PFSK-1 (cell line): ENCODE data around the gene ACKR3.

ENCODE experiments used
- POLR2AphosphoS5 ChIP-seq: IDR thresholded peaks from 2 replicates; pipeline ENCODE4 v1.6.1; 2012; ENCODE audit warnings: low read depth, mild to moderate bottlenecking, control low read depth, low read length, moderate library complexity
- REST ChIP-seq, 2 experiments: IDR thresholded peaks; 2 replicates each; pipeline versions ENCODE4 v1.6.1 to v1.8.0; 2011 to 2012; ENCODE audit warnings: low read depth in 2 of 2, low read length in 2 of 2, control low read depth in 1 of 2, inconsistent platforms in 1 of 2, mild to moderate bottlenecking in 1 of 2, moderate library complexity in 1 of 2; ENCODE audit not compliant: insufficient read depth in 1 of 2
- SIN3A ChIP-seq: IDR thresholded peaks from 2 replicates; pipeline ENCODE4 v1.6.1; 2012; ENCODE audit warnings: mild to moderate bottlenecking, low read length, moderate library complexity, borderline replicate concordance; ENCODE audit not compliant: insufficient read depth
- TAF1 ChIP-seq: IDR thresholded peaks from 2 replicates; pipeline ENCODE4 v1.6.1; 2012; ENCODE audit warnings: low read length, control low read depth, borderline replicate concordance; ENCODE audit not compliant: insufficient read depth

- TF ChIP-seq TAF1 = no peak
- TF ChIP-seq POLR2AphosphoS5 = no peak
- no peak for TF ChIP-seq REST (IDR thresholded peaks at IDR 0.05; ENCODE audit: insufficient read depth in 1 of 2, low read depth in 2 of 2, low read length in 2 of 2)
- TF ChIP-seq SIN3A = no peak
Measured at GRCh38 chr2:236601316-236602202, 31.9 kb downstream of the ACKR3 start.
